Tibial artery (tissue), 4 donors: ENCODE results near the gene RBM20.

Source experiments
- DNase-seq, 2 donors: peaks; one replicate each; pipeline ENCODE4 v3.0.0-alpha.2; 2019
- H3K27ac ChIP-seq, 2 donors: fragments of 200-600 bp; sonication (generic) in 1 of 2; 1 replicate in 1 of 2; 2 replicates in 1 of 2; pipeline ENCODE4 v1.5.1; 2018 to 2019; ENCODE audit warnings: mild to moderate bottlenecking in 1 of 2
- H3K27me3 ChIP-seq, 2 donors: fragments of 200-600 bp; sonication (generic) in 1 of 2; one replicate each; pipeline versions ENCODE4 v1.5.1 to v1.6.0; 2016 to 2019
- H3K36me3 ChIP-seq, 3 donors: fragments of 200-600 bp; sonication (generic) in 2 of 3; one replicate each; pipeline ENCODE4 v1.5.1; 2016 to 2019; ENCODE audit warnings: mild to moderate bottlenecking in 2 of 3
- H3K4me1 ChIP-seq, 4 donors: fragments of 200-600 bp; sonication (generic) in 2 of 4; 1 replicate in 3 of 4; 2 replicates in 1 of 4; pipeline ENCODE4 v1.5.1; 2016 to 2019
- H3K4me3 ChIP-seq, 2 donors: fragments of 200-600 bp; sonication (generic) in 1 of 2; 1 replicate in 1 of 2; 2 replicates in 1 of 2; pipeline ENCODE4 v1.5.1; 2018 to 2019; ENCODE audit warnings: mild to moderate bottlenecking in 2 of 2
- H3K9me3 ChIP-seq, 3 donors: fragments of 200-600 bp; sonication (generic) in 1 of 3; one replicate each; pipeline ENCODE4 v1.5.1; 2016 to 2019
- intact Hi-C: fragments of 100-400 bp; cut with DNase I; formaldehyde crosslinking; loops from one replicate; pipeline ENCODE4 v1.15.0; 2023; ENCODE audit warnings: low total_unique reads
- TF ChIP-seq, protein P1 (sequence below), 2 experiments: fragments of 200-600 bp in 1 of 2; fragments of 450-650 bp in 1 of 2; IDR thresholded peaks; one replicate each; pipeline ENCODE4 v1.5.1; 2017 to 2019; ENCODE audit warnings: antibody characterized with exemption in 2 of 2, mild to moderate bottlenecking in 1 of 2, moderate library complexity in 1 of 2

RBM20 gene

GRCh38 chr10:110821508-110821907 lies 177.4 kb downstream of the RBM20 start:
- TF ChIP-seq, protein P1, sequence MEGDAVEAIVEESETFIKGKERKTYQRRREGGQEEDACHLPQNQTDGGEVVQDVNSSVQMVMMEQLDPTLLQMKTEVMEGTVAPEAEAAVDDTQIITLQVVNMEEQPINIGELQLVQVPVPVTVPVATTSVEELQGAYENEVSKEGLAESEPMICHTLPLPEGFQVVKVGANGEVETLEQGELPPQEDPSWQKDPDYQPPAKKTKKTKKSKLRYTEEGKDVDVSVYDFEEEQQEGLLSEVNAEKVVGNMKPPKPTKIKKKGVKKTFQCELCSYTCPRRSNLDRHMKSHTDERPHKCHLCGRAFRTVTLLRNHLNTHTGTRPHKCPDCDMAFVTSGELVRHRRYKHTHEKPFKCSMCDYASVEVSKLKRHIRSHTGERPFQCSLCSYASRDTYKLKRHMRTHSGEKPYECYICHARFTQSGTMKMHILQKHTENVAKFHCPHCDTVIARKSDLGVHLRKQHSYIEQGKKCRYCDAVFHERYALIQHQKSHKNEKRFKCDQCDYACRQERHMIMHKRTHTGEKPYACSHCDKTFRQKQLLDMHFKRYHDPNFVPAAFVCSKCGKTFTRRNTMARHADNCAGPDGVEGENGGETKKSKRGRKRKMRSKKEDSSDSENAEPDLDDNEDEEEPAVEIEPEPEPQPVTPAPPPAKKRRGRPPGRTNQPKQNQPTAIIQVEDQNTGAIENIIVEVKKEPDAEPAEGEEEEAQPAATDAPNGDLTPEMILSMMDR (IDR thresholded peaks at IDR 0.05), result no peak
- intact Hi-C loops, result loop anchor here (5.0 kb wide), 1 partner anchor 51 kb away; the partner anchor contains the start of gene PDCD4
- Histone ChIP-seq H3K36me3 (no peaks in the 10 kb centered on the region), H3K9me3 (no peaks in the 10 kb centered on the region), H3K27me3 (no peaks in the 10 kb centered on the region), H3K4me1 (peaks cover 0 to 55% (median 53%) of the 10 kb centered on the region in 4 donors), H3K4me3 (no peak overlapping the region), H3K27ac (peak overlapping the region; percentile 78 to 79)
- DNase-seq, result peak; percentile 79 to 92

DNA sequence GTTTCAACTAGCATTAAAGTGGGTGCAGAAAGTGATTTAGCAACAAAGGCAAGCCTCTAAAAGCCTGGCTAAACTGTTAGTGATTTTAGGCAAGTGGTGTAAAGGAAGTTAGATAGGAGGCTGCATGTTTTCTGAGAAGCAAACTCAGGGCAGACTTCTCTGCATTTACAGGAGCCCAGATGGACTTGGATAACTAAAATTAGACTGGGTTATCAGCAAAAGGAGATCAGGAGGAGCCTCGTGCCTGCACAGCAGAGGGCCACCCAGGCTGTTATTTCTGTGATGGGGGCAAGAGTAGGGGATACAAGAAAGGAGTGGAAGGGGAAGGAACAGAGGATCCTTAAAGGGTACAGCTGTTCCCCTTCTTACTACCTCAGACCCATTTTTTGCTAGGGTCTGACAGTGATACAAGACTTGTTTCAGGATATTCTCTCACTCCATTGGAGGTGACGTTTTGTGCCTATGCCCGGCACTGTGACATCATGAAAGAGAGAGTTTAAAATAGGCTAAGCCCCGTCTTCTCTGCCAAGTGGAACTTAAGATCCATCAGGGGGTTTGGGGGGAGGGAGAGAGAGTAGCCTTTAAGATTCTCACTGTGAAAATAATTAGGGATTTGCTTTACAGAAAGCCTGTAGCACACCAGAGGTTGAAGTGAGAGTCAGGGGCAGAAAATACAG lies 178.0 kb downstream of the RBM20 start:
- intact Hi-C loops, result loop anchor here (5.0 kb wide), 1 partner anchor 50 kb away; the partner anchor contains the start of gene PDCD4
- H3K9me3 ChIP-seq, result no peaks in the 10 kb centered on the region
- no peaks in the 10 kb centered on the region for H3K27me3 ChIP-seq
- TF ChIP-seq, protein P1 (IDR thresholded peaks at IDR 0.05), result no peak
- H3K4me1 ChIP-seq, result peaks cover 0 to 58% (median 53%) of the 10 kb centered on the region in 4 donors
- no peak for DNase-seq
- no peaks in the 10 kb centered on the region for H3K36me3 ChIP-seq
- H3K4me3 ChIP-seq, result no peak overlapping the region
- H3K27ac ChIP-seq, result peak overlapping the region; percentile 78 to 79

DNA sequence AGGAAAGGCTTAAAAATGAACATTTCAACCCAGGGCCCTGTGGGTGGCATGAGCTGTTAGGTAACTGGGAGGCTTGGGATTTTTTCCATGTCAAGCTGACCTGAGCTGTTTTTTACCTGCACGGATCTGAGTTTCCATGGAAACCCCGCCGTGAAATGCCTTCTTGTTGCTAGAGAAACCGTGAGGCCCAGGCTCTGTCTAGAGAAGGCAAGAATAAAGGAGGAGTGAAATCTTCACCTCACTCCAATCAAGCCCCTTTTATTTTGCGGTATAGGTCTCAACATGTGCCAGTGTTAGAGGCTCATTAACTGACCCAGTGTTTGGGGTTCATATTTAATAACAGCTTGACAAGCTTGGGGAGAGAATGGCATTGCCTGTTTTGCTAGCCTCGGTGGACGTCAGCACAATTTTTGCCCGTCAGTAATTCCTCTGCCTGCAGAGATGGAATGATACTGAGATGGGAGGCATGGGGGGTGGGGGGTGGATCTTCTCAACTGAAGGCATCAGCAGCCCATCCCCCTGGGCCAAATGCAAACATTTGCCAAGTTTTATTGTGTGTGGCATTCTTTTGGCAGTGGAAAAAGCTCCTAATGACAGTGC lies 178.7 kb downstream of the RBM20 start:
- DNase-seq, result no peak
- Histone ChIP-seq H3K27ac (peak overlapping the region; percentile 78 to 79), H3K4me1 (peaks cover 0 to 65% (median 56%) of the 10 kb centered on the region in 4 donors), H3K27me3 (no peaks in the 10 kb centered on the region), H3K9me3 (no peaks in the 10 kb centered on the region), H3K36me3 (no peaks in the 10 kb centered on the region), H3K4me3 (no peak overlapping the region)
- TF ChIP-seq, protein P1 (IDR thresholded peaks at IDR 0.05), result no peak
- intact Hi-C loops, result loop anchor here (5.0 kb wide), 1 partner anchor 49 kb away; the partner anchor contains the start of gene PDCD4

- TF ChIP-seq, protein P1 (IDR thresholded peaks at IDR 0.05), result no peak
- intact Hi-C loops, result loop anchor here (5.0 kb wide), 1 partner anchor 48 kb away; the partner anchor contains the start of gene PDCD4
- H3K27ac ChIP-seq, result peak overlapping the region in 1 of 2 donors; percentile 78
- H3K4me3 ChIP-seq, result no peak overlapping the region
- no peaks in the 10 kb centered on the region for H3K36me3 ChIP-seq
- DNase-seq, result no peak
- peaks cover 0 to 61% (median 52%) of the 10 kb centered on the region in 4 donors for H3K4me1 ChIP-seq
- no peaks in the 10 kb centered on the region for H3K9me3 ChIP-seq
- H3K27me3 ChIP-seq, result no peaks in the 10 kb centered on the region
These were observed 180.0 kb downstream of the RBM20 start for GRCh38 chr10:110824152-110824441.

GRCh38 chr10:110824660-110825059 lies 180.5 kb downstream of the RBM20 start:
- TF ChIP-seq, protein P1 (IDR thresholded peaks at IDR 0.05), result no peak
- H3K4me3 ChIP-seq, result no peak overlapping the region
- no peak for DNase-seq
- peak overlapping the region in 1 of 2 donors; percentile 78 for H3K27ac ChIP-seq
- H3K27me3 ChIP-seq, result no peaks in the 10 kb centered on the region
- intact Hi-C loops, result loop anchor here (5.0 kb wide), 1 partner anchor 48 kb away; the partner anchor contains the start of gene PDCD4
- H3K4me1 ChIP-seq, result peaks cover 0 to 56% (median 47%) of the 10 kb centered on the region in 4 donors
- H3K9me3 ChIP-seq, result no peaks in the 10 kb centered on the region
- no peaks in the 10 kb centered on the region for H3K36me3 ChIP-seq
